ENCODE measurements around the gene ANAPC10.
"Not testable (repeated sequence)": the region's sequence is repeated elsewhere in the genome, so short reads cannot be mapped to it uniquely, and the experiment has no call there.

Gene ANAPC10

GRCh38 chr4:145097821-145098674, at the start of gene ANAPC10, which contains the start of gene ABCE1:
ANAPC10 (minus strand) TSS chr4:145098196; CDS start chr4:145096099, 2,097 bp downstream.
ABCE1 (plus strand) TSS chr4:145098311; CDS start chr4:145104413, 6,102 bp downstream.
- DNase-seq: peak; percentile 95

GRCh38 chr4:145136219-145136618, 38.2 kb upstream of the ANAPC10 start:
- DNase-seq: not testable (repeated sequence)

- DNase-seq: no peak
These were observed 34.6 kb upstream of the ANAPC10 start for GRCh38 chr4:145132511-145133098.

- DNase-seq: no peak
These were observed 33.9 kb upstream of the ANAPC10 start for GRCh38 chr4:145131848-145132247.

GRCh38 chr4:145130788-145131399, 32.9 kb upstream of the ANAPC10 start:
- no peak for DNase-seq

GRCh38 chr4:145130130-145130529, 32.1 kb upstream of the ANAPC10 start:
- DNase-seq: no peak

GRCh38 chr4:145125396-145125795, 27.4 kb upstream of the ANAPC10 start:
- DNase-seq: no peak

- no peak for DNase-seq
These were observed 10.1 kb upstream of the ANAPC10 start for GRCh38 chr4:145108128-145108527.

GRCh38 chr4:145107126-145107525, 9.1 kb upstream of the ANAPC10 start:
- DNase-seq: peak; percentile 34

- DNase-seq: no peak
These were observed 5.5 kb upstream of the ANAPC10 start for GRCh38 chr4:145103496-145103895.

- DNase-seq: no peak
These were observed 4.6 kb upstream of the ANAPC10 start for GRCh38 chr4:145102619-145103018.

- DNase-seq: no peak
These were observed 3.1 kb upstream of the ANAPC10 start for GRCh38 chr4:145101091-145101490.

GRCh38 chr4:145099653-145100052, 1.7 kb upstream of the ANAPC10 start:
- no peak for DNase-seq

GRCh38 chr4:145098675-145099037, 660 bp upstream of the ANAPC10 start:
- DNase-seq: no peak

GRCh38 chr4:145097331-145097820, 620 bp downstream of the ANAPC10 start:
- no peak for DNase-seq

GRCh38 chr4:145093638-145094037, 4.4 kb downstream of the ANAPC10 start:
- DNase-seq: no peak

GRCh38 chr4:145090380-145090779, 7.6 kb downstream of the ANAPC10 start:
- no peak for DNase-seq

GRCh38 chr4:145083891-145084605, 13.9 kb downstream of the ANAPC10 start:
- no peak for DNase-seq

- no peak for DNase-seq
These were observed 16.2 kb downstream of the ANAPC10 start for GRCh38 chr4:145081756-145082155.

GRCh38 chr4:145076469-145076855, 21.5 kb downstream of the ANAPC10 start:
- DNase-seq: no peak

GRCh38 chr4:145075742-145076468, 22.1 kb downstream of the ANAPC10 start:
- DNase-seq: no peak

- DNase-seq: no peak
These were observed 26.4 kb downstream of the ANAPC10 start for GRCh38 chr4:145071560-145071959.
